Measurements from ENCODE around the gene CCDC158. TPM values are rescaled to one million over a fixed set of nuclear protein-coding genes. Genes with fewer than 3 reads are reported as not detected.

The CCDC158 gene
- total RNA-seq, 4 donors from 2014 or later = 1.2 to 2.6 (median 1.5) TPM

DNA sequence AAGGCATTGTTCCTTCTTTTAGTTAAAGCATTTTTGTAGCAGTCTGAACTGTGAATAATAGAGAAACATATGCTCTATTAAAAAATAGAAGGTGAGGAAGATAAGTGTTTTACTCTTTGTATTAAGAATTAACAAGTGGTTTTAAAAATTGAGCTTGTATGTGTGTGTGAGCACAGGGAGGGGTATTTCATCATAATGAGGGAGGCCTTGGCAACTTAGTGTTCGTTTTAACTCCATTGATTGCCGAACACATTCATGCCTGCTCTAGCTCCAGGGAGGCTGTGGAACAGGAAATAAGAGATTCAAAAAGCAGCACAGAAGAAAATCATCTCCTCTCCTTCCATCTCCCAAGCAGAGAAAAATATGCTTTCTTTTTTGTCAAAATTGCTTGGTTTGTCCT, 28.9 kb upstream of the CCDC158 start:
- Histone ChIP-seq H3K4me3 (no peak overlapping the region), H3K27me3 (no peaks in the 10 kb centered on the region), H3K4me1 (peaks cover 0 to 37% (median 0%) of the 10 kb centered on the region in 3 donors), H3K27ac (peak overlapping the region in 3 of 4 donors; percentile 29 to 53 (median 53)), H3K36me3 (no peaks in the 10 kb centered on the region), H3K9me3 (no peaks in the 10 kb centered on the region)
- WGBS, 2 donors (ENCODE audit: low coverage in 1 of 2) = 38 to 53% methylated on average over 2 of the region's 2 CpGs
- TF ChIP-seq EP300 (IDR thresholded peaks at IDR 0.05) (no peak), POLR2AphosphoS5 (IDR thresholded peaks at IDR 0.05) (no peak), POLR2A (IDR thresholded peaks at IDR 0.05) (no peak)
- TF ChIP-seq, protein P1, sequence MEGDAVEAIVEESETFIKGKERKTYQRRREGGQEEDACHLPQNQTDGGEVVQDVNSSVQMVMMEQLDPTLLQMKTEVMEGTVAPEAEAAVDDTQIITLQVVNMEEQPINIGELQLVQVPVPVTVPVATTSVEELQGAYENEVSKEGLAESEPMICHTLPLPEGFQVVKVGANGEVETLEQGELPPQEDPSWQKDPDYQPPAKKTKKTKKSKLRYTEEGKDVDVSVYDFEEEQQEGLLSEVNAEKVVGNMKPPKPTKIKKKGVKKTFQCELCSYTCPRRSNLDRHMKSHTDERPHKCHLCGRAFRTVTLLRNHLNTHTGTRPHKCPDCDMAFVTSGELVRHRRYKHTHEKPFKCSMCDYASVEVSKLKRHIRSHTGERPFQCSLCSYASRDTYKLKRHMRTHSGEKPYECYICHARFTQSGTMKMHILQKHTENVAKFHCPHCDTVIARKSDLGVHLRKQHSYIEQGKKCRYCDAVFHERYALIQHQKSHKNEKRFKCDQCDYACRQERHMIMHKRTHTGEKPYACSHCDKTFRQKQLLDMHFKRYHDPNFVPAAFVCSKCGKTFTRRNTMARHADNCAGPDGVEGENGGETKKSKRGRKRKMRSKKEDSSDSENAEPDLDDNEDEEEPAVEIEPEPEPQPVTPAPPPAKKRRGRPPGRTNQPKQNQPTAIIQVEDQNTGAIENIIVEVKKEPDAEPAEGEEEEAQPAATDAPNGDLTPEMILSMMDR (IDR thresholded peaks at IDR 0.05) = no peak
- no peak for ATAC-seq

DNA sequence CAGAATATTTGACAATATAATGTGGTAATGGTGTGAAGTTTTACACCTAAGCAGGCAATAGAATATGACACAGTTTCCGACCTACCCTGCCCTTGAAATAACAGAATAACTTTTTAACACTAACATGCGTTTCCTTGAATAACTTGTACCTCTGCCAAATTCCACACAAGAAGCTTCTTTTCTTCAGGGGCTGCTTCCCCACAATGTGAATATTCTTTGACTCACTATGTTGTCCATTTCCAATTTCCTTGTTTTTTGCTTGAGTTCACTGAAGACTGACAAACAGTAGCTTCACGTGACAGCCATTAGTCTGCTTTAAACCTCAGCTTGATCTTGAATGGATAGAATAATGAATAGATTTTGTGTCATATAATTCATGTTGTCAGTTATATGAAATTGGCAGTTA, 28.4 kb upstream of the CCDC158 start:
- ATAC-seq = no peak
- H3K9me3 ChIP-seq = no peaks in the 10 kb centered on the region
- H3K4me3 ChIP-seq = no peak overlapping the region
- peaks cover 0 to 37% (median 0%) of the 10 kb centered on the region in 3 donors for H3K4me1 ChIP-seq
- no peaks in the 10 kb centered on the region for H3K27me3 ChIP-seq
- 13 to 35% methylated on average over 3 of the region's 3 CpGs for WGBS, 2 donors (ENCODE audit: low coverage in 1 of 2)
- H3K36me3 ChIP-seq = no peaks in the 10 kb centered on the region
- TF ChIP-seq POLR2AphosphoS5 (IDR thresholded peaks at IDR 0.05) (no peak), EP300 (IDR thresholded peaks at IDR 0.05) (no peak), POLR2A (IDR thresholded peaks at IDR 0.05) (no peak)
- TF ChIP-seq, protein P1 (IDR thresholded peaks at IDR 0.05) = no peak
- H3K27ac ChIP-seq = peak overlapping the region in 2 of 4 donors; percentile 53

GRCh38 chr4:76448211-76448610, 27.3 kb upstream of the CCDC158 start:
- TF ChIP-seq POLR2A (IDR thresholded peaks at IDR 0.05) (no peak), POLR2AphosphoS5 (IDR thresholded peaks at IDR 0.05) (no peak), EP300 (IDR thresholded peaks at IDR 0.05) (no peak)
- TF ChIP-seq, protein P1 (IDR thresholded peaks at IDR 0.05) = no peak
- WGBS, 2 donors (ENCODE audit: low coverage in 1 of 2) = 85 to 96% methylated on average over 3 of the region's 3 CpGs
- no peaks in the 10 kb centered on the region for H3K36me3 ChIP-seq
- H3K4me1 ChIP-seq = peaks cover 0 to 37% (median 0%) of the 10 kb centered on the region in 3 donors
- no peak overlapping the region for H3K4me3 ChIP-seq
- no peaks in the 10 kb centered on the region for H3K27me3 ChIP-seq
- no peaks in the 10 kb centered on the region for H3K9me3 ChIP-seq
- H3K27ac ChIP-seq = no peak overlapping the region
- no peak for ATAC-seq

DNA sequence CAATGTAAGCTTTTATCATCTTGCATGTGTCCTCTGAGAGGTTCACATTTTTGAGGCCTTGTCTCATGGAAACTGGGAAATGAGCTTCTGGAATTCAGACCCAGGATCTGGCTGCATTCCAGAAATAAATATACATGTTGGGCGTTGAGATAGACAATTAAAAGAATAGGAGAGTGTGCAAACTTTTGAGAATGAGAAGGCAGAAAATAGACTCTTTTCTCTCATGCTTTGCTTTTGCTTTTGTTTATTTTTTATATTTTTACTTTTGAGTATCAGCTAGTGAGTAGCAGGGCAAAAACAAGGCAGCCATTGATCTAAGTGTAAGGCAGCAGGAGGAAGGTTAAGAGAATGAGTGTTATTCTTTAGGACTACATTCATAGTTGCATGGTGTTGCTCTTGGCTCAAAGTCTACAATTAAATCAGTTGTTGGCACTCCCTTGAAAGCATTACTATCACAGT, 26.5 kb upstream of the CCDC158 start:
- ATAC-seq = no peak
- Histone ChIP-seq H3K27me3 (no peaks in the 10 kb centered on the region), H3K9me3 (no peaks in the 10 kb centered on the region), H3K4me3 (no peak overlapping the region), H3K27ac (peak overlapping the region in 1 of 4 donors; percentile 33), H3K4me1 (peaks cover 0 to 37% (median 0%) of the 10 kb centered on the region in 3 donors), H3K36me3 (no peaks in the 10 kb centered on the region)
- no peak for TF ChIP-seq EP300 (IDR thresholded peaks at IDR 0.05)
- no peak for TF ChIP-seq POLR2A (IDR thresholded peaks at IDR 0.05)
- TF ChIP-seq, protein P1 (IDR thresholded peaks at IDR 0.05) = no peak
- TF ChIP-seq POLR2AphosphoS5 (IDR thresholded peaks at IDR 0.05) = no peak
- 0 to 6% methylated on average over 1 of the region's 1 CpG for WGBS, 2 donors (ENCODE audit: low coverage in 1 of 2)

DNA sequence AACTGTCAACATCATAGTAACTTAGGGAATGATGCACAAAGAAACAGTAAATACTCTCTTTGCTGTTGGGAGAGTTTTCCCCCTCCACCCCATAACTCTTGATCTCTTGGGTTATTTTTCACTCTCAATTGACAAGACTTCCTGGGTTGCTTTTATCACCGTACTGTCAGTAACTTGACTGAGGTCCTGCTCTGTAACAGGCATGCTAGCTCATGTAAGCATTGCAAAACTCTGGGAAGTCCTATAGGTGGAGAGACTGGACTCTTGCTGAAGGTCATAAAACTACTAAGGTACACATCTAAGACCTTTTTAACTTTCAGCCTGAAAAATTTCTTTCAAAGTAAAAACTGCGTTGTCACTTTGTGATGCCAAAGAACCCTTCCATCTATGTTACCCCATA, 25.0 kb upstream of the CCDC158 start:
- WGBS, 2 donors (ENCODE audit: low coverage in 1 of 2) = 88 to 100% methylated on average over 2 of the region's 2 CpGs
- H3K36me3 ChIP-seq = no peaks in the 10 kb centered on the region
- no peaks in the 10 kb centered on the region for H3K9me3 ChIP-seq
- H3K4me1 ChIP-seq = peaks cover 0 to 37% (median 0%) of the 10 kb centered on the region in 3 donors
- TF ChIP-seq EP300 (IDR thresholded peaks at IDR 0.05) (no peak), POLR2AphosphoS5 (IDR thresholded peaks at IDR 0.05) (no peak), POLR2A (IDR thresholded peaks at IDR 0.05) (no peak)
- TF ChIP-seq, protein P1 (IDR thresholded peaks at IDR 0.05) = no peak
- ATAC-seq = no peak
- no peaks in the 10 kb centered on the region for H3K27me3 ChIP-seq
- H3K27ac ChIP-seq = no peak overlapping the region
- no peak overlapping the region for H3K4me3 ChIP-seq

Measured in gastroesophageal sphincter (tissue), 4 donors.